GM23248 (cell line): ENCODE measurements around the gene NTNG1.

Experiments used
- EZH2 ChIP-seq: fragments of 200-600 bp; sonication (generic); IDR thresholded peaks from 2 replicates; pipeline ENCODE4 v1.6.1; 2018; ENCODE audit warnings: antibody characterized with exemption, mild to moderate bottlenecking; ENCODE audit not compliant: insufficient read depth, poor library complexity, severe bottlenecking
- EZH2phosphoT487 ChIP-seq: fragments of 200-600 bp; sonication (generic); IDR thresholded peaks from 2 replicates; pipeline ENCODE4 v1.6.1; 2018; ENCODE audit warnings: antibody characterized with exemption, moderate library complexity, mild to moderate bottlenecking, low read depth; ENCODE audit not compliant: insufficient read depth

DNA sequence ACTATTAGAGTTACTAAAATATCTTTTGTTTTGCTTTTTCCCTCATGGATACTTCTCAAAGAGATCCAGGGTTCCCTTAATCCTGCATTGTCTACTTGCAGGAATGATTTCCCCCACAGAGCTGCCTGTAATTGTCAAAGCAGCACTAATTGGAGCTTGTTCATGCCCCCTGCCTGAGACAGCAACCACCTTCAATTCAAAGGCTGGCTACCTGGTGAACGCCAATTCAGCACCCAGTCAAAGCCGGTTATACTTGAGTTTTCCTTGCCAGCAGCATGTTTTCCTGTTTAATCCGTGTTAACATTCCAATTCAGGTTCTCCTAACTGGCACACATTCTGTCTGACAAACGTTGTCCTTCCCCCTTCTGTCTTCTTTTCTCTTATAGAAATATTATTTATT is 382.9 kb downstream of the NTNG1 start:
- TF ChIP-seq EZH2 (no peak), EZH2phosphoT487 (no peak)
